HL-60/S4 treated with phorbol 12-myristate 13-acetate at 8.2 ng/mL for 4 days and 3 days (cell line): Measurements from ENCODE around the gene P2RX3.

Experiments used
- in situ Hi-C: fragments of 300-500 bp; cut with MboI; formaldehyde crosslinking; loops from 2 replicates; pipeline ENCODE4 v1.15.0; 2022; ENCODE audit warnings: low sequenced_read_pairs

The P2RX3 gene

DNA sequence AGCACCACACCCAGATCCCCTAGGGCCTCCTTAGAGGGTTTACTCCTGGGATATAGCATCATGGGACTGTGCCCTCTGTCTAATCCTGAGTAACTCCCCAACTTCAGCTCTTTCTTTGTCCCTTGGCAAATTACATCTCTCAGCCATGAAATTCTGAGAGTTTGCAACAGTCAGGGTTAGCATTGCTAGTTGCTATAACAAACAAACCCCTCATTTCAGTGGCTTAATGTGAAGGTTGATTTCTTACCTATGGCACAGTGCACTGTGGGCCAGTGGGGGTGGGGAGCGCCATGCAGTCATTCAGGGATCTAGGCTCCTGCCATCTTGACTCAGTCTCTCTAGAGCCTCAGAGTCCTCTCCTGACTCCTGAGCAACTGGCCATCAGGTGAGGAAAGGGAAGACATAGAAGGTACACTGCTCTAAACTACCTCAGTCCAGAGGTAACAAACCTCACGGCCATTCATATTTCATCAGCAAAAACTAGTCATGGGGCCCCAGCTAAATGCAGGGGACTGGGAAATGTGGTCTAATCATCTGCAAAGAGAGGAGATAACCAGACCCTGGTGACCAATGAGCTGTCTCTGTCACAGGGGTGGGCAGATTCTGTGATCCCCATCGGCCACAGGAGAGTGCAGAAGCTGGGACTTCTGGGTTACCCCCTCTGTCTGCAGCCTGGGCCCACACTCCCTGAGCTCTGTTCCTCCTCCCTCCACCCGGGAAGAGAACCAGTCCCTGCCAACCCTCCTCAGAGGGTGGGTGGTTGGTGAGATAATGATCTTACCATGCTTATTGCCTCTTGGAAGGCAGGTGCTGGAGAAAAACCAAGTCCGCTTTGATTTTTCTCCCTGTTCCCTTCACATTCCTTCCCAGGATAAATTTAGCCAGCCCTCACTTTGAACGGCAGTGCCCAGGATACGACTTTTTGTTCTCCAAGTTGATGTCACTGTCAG, 25.3 kb downstream of the P2RX3 start:
- in situ Hi-C loops, result no loop called here

DNA sequence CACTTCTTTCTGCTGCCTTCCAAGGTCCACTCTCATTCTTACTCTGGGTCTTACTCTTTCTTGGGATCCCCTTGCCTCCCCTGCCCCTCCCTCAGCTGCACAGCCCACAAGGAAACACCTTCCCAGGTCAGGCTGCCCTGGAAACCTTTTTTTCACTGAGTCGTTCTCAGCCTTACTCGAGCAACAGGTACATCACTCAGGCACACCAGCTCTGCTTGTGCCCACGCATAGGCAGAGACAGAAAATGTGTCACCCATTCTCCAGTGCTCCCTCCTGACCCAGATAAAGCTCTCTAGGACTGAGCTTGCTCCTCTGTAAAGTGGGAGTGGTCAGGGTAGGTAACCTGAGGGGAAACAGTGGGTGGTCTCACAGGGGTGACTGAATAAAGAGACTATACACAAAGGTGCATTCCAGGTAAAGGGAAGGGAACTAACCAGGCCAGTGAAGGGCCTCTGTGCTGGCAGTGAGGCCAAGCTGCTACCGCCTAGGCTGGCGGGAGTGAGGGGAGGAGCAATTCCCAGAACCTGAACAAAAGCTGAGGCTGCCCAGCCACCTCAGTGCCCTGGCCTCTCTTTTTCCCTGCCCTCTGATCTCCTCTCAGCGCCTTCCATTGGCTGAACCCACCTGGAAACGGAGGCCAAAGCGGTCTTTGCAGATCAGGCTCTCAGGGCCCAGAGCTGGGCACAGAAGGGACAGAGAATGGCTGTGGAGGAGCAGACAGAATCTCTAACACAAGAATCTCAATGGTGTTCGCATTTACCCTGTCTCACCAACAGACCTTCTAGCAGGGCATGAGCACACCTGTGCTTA, 26.9 kb downstream of the P2RX3 start:
- in situ Hi-C loops, result no loop called here

DNA sequence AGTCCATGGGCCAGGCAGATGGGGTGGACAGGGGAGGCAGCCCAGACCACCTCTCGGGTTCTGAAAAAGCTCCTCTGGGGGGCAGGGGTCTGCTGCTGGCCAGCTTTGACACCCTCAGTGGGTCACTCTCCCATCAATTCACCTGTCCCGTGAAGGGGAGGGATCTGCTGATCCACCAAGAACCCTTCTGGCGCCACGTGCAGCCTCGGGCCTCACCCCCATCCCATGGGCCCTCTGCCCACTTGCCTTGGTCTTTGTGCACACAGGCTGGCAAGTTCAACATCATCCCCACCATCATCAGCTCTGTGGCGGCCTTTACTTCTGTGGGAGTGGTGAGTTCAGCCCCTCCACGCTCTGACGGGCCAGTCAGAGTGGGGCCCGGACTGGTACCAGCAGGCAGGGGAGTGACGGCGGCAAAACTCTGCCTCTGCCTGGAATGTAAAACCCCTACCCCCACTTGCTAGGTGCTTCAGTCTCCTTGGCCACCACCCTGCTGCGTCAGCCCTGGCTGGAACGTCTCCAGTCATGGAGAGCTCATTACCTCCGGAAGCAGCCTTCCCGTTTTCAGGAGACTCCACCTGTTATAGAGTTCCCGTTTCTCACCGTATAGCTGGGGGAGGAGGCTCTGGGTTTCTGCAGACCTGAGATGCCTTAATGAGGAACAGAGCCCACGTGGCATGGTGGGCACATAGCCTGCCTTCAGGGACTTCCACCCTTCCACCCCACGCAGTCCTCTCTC, 30.1 kb downstream of the P2RX3 start:
- in situ Hi-C loops, result no loop called here

DNA sequence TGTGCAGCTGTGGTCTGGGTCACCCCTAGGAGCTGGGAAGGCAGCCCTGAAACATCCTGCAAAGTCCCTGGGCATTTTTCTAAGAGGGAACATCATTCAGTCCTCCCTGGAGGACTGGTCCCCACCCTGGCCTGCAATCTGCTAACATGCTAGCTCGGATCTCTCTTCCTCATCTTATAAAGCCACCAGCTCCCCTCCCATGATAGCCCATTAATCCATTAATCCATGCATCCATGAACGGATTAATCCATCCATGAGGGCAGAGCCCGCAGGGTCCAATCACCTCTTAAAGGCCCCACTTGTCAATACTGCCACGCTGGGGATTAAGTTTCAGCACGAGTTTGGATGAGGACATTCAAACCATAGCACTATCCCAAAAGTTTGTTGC, 30.7 kb downstream of the P2RX3 start:
- in situ Hi-C loops, result no loop called here

DNA sequence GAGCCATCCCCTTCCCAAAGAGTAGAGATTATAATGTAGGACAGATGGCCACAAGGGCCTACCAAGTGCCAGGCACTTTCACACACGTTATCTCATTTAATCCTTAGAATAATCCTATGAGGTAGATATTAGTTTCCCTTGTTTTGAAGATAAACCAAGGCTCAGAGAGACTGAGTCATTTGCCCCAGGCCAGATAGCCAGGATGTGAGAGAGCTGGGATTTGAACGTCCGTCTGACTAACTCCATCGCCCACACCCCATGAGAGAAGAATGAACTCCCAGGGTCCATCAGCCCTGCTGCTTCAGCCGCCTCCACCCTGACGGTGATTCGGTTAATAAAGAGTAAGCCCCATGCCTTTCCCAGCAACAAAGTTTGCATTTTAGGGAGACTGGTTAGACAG, 32.1 kb downstream of the P2RX3 start:
- in situ Hi-C loops, result no loop called here

DNA sequence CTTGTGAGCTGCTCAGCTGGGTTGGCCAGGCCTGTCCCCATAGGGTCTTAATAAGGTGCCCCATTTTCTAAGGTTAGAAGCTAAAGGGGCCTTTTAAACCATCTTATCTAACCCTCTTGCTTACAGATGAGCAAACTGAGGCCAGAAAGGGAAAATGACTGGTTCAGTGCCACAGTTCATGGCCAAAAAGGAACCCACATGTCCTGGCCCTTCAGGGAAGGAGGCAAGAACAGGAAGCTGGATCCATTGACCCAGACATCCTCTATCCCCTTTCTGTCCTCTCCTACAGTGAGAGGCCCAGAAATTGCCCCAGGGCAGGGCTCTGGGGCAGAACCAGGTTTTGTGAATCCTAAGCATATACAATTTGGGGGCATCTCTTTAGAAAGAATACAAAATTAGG, 32.8 kb downstream of the P2RX3 start:
- in situ Hi-C loops, result no loop called here

DNA sequence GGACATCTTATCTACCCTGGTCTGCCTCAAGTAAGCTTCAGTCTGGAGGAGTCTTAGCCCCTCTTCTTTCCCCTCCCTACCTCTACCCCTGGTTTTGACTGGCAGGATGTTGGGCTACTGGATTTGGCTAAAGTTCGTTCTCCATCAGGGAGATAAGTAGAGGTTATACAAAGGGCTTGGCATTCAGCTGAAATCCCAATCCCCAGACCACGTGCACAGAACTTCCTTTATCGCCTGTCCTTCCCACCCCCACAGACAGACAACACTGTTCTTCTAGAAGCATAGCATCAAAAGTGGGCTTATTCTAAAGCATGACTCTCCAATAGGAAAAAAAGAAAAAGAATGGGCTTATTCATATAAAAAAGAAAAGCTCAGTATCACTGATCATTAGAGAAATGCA, 35.0 kb downstream of the P2RX3 start:
- in situ Hi-C loops, result no loop called here

DNA sequence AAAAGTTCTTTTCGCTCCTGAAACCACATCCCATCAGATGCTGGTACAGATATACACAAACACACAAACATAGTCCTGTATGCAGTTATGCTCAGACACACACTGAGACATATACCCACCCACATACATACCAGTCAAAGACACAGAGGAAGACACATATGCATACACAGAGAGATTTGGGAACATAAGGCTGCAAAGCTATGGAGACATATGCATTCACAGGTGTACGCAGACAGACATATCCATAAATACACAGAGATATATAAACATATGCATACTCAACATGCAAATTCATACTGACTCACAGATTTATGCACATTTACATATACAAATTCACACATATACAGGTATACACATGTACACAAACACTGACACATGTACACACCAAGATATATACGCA, 36.8 kb downstream of the P2RX3 start:
- in situ Hi-C loops, result no loop called here

DNA sequence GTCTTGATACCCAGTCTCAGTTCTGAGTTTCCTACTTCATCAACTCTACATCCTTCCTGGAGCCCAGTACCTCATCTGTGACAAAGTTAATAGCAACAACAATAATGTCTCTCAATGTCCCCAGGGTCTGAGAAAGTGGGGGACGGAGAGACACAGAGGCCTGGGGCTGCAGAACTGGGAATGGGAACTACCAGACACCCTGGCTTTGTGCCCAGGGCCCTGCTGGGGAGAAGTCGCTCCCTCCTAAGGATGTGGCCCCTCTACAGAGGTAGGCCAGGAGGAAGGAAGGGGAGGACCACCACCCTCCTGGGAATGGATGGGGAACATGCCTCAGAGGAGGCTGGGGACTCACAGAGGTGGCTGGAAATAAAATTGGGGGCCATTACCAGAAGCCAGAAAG, 37.3 kb downstream of the P2RX3 start:
- in situ Hi-C loops, result no loop called here

DNA sequence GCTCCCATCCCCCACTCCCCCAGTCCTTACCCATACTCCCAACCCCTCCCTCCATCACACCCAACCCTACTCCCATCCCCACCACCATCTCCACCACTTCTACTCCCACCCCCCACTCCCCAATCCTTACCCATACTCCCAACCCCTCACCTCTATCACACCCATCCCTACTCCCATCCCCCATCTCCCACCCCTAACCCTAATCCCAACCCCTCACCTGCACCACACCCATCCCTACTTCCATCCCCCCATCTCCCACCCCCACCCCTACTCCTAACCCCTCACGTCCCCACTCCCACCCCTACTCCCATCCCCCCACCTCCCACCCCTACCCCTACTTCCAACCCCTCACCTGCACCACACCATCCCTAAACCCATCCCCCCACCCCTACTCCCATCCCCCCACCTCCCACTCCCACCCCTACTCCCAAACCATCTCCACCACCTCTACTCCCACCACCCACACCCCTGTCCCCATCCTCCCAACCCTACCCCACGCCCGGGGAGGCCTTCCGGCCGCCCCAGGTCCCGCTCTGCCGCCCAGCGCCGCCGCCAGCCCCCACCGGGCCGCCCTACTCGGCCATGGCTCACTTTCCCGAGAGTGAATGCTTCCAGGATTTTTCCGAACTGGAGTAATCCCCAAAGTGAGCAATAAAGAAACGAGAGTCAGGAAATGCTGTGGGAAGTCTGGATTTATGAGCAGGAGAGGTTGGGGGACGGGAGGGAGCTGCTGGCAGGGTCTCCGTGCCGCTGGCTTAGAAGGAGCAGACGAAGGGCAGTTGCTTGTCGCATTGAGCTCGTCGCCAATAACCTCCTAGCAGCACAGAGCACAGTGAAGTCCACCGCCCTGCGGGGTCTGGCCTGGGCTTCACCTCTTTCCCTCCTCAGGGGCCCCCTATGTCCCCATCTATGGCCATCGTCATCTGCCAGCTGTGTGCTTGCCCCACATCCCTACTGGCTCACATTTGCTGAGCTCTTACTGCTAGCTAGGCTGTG, 38.2 kb downstream of the P2RX3 start:
- in situ Hi-C loops, result no loop called here

DNA sequence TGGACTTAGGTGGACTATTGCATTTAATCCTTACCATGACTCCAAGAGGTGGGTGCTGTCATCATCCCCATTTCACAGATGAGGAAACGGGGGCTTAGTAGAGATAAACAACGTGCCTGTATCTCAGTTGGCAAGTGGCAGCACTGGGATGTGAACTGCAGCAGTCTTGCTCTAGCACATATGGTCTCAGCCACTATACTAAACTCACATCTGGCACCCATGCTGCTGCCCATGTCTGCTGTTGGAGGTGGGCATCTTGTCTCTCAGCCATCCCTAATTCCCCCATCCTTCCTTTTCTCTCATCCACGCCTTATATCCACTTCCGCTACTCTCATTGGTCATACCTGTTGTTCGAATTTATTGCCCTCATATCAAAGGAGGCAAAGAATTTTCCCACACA, 39.0 kb downstream of the P2RX3 start:
- in situ Hi-C loops, result no loop called here

DNA sequence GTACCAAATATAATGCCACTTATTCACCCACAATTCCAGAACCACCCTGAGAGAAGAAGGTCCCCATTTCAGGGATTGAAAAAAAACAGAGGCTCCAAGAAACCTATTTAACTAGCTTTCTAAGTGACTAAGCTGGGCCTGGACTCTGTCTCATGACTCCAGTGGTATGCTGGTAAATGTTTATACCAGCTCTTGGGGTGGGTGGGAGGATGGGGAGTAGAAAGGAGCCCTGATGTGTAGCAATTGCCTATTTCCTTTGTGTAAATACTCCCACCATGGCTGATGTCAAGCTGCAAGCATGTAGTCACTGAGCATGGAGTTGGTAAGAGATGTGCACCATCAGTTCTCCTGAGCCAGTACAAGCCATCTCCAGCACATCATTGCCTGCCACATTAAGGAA, 40.0 kb downstream of the P2RX3 start:
- in situ Hi-C loops, result no loop called here

DNA sequence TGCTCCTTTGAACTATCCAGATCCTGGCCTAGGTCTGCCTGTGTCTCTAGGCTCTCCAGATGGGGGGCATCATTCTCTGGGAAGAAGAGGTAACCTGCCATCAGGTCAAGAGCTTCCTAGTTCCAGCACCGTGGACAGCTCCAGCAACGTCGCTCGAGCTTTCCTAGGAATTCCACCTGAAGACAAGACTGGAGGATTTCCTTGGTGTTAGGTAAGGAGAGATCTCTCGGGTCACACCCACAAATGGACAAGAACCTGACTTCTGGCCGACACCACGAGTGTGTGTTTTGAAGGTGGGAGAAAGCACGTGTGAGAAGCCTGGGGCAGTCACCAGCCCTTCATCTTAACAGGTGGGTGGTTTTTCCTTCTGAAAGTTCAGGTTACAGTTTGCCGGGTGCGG, 41.6 kb downstream of the P2RX3 start:
- in situ Hi-C loops, result no loop called here

DNA sequence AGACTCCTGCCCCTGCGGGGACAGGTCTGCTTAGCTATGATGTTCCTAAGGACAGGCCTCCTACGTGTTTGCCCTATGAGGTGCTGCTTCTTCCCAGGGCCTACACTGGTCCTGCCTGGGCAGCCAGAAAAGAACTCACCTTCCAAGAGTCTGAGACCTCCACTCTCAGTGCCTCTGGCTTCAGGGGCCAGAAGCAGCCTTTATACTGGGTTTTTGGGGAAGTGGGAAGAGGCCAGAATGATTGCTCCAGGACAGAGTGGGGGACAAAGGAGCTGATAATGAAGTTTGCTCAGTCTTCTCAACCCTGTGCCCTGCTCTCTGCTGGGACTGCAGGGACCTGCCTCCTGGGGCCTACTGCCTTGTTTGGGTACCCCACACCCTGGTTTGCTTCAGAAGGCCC, 42.8 kb downstream of the P2RX3 start, which contains the start of gene PRG3:
PRG3 (minus strand) TSS at position 176 of the 400 bp plus-strand sequence. CDS start 442 bp downstream, outside the sequence.
- in situ Hi-C loops, result no loop called here

DNA sequence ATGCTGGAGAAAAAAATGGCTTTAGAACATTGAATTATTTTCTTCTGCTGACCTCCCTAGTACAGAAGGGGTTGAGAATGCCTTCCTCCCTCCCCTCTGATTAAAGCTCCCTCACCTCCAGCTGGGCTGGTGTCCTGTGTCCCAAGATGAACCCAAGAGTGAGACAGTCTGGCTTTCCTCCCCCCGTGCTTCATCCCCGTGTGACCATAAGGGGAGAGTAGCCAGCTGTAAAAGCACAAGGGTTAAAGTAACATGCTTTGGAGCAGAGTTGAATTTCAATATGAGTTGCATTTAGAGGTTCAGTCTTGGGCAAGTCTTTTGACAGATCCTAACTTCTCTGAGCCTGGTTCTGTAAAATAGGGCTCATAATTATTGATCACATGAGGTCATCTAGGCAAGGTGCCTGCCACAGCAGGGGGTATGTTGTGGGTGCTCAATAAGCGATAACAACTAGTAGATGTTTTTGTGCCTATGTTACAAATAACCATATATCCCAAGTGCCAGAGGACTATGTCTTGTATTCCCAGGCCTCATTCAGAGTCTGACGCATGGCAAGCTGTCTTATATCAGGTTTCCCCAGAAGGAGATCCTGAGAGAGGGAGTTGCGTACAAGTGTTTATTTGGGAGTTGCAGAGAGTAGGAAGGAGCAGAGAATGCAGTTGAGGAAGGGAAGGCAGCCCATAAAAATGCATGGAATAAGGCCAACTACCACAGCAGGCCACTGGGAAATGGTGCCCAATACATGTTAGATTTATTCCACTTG, 48.2 kb downstream of the P2RX3 start:
- in situ Hi-C loops, result no loop called here

DNA sequence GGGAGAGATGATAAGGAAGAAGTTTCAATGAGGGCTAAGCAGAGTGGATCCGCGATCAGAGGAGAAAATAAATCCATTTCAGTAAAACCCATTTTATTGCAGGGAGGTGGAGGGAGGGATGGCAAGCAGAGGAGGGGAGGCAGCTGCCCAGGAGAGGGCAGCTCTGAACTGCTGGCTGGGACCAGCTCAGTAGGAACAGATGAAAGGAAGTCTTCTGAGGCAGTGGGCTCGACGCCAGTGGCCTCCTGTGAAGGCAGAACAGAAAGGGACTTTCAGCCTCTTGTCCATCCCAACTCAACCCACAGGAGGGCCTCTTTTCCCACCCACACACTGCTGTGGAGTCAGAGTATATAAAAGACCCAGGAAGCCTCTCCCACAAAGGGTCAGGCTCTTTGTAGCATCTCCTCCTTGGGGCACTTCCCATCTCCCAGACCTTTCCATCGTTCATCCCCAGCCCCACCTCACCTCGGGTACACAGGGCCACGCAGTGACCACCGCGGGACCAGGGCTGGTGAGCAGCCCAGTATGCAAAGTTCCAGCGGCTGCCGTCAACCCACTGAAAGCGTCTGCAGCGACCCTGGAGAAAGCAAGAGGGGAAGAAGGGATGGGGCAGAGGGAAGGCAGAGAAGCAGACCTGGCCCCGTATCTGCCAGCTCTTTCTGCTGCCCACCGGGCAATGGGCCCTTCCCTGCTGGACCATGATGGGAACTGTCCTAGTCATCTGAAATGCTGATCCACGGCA, 49.3 kb downstream of the P2RX3 start:
- in situ Hi-C loops, result no loop called here

DNA sequence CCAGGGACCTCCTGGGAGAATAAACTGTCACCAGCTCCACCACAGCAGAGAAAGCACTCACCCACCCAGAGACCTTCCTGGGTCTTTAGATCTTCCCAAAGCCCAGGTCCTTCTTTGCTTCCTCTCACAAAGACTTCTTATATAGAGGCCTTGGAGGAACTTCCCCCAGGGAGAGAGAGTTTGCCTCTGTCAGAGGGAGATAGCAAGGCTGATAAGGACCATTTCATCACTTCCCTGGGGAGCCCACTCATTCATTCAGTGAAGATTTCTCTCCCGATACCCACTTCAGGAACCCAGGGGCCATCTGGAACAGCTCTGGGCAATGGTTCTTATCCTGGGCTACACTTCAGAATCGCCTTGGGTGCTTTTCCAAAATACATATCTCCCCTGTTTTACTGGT, 52.4 kb downstream of the P2RX3 start, which contains the start of gene PRG2:
PRG2 (minus strand) TSS at position 116 of the 400 bp plus-strand sequence. CDS start 706 bp downstream, outside the sequence.
- in situ Hi-C loops, result no loop called here

DNA sequence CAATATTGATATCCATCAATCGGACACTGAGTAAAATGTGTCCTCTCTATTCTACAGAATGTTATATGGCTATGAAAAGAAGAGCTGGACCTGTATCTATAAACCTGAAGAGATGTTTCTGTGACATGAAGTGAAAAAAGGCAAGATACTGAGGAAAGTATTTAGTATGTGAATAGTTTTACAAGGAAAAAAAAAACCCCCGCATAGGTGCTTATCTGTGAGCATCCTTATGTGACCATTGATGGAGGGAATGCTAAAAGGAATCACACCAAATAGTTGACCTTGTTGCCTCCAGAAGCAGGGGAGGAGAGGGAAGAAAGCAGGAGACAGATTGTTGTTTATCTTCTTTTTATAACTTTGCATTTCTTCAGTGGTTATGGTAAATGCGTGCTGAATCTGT, 53.0 kb downstream of the P2RX3 start:
- in situ Hi-C loops, result no loop called here
